A673 (cell line): ENCODE measurements around the gene GABARAPL2.

Source experiments
- EZH2 ChIP-seq: fragments of 200-600 bp; sonication (generic); IDR thresholded peaks from 2 replicates; pipeline ENCODE4 v1.6.1; 2017; ENCODE audit warnings: borderline replicate concordance, low read depth, mild to moderate bottlenecking, mixed read lengths, antibody characterized with exemption, low read length; ENCODE audit not compliant: poor library complexity, severe bottlenecking
- TF ChIP-seq, protein P1 (sequence below): fragments of 300-800, 200-600 bp; sonication (generic); conservative IDR thresholded peaks from 2 replicates; pipeline ENCODE4 v1.5.1; 2017; ENCODE audit warnings: low read depth, mild to moderate bottlenecking, antibody characterized with exemption, low read length, moderate library complexity, mixed read lengths

DNA sequence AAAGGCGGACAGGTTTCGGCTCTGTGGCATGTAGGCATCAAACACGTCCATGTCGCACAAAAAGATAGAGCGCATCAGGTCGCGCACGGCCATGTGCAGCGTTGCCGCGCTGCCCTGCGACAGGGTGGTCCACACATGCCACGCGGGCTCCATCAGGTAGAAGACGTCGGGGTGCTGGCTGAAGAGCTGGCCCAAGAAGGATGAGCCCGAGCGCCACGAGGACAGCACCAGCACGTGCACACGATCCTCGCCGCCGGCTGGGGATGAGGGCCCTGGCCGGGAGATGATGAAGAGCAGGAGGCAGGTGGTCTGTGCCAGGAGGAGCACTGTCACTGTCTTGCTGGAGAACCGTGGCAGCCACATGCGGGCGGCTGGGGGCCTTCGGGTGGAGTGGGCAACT, 36.2 kb upstream of the GABARAPL2 start:
- TF ChIP-seq, protein P1, sequence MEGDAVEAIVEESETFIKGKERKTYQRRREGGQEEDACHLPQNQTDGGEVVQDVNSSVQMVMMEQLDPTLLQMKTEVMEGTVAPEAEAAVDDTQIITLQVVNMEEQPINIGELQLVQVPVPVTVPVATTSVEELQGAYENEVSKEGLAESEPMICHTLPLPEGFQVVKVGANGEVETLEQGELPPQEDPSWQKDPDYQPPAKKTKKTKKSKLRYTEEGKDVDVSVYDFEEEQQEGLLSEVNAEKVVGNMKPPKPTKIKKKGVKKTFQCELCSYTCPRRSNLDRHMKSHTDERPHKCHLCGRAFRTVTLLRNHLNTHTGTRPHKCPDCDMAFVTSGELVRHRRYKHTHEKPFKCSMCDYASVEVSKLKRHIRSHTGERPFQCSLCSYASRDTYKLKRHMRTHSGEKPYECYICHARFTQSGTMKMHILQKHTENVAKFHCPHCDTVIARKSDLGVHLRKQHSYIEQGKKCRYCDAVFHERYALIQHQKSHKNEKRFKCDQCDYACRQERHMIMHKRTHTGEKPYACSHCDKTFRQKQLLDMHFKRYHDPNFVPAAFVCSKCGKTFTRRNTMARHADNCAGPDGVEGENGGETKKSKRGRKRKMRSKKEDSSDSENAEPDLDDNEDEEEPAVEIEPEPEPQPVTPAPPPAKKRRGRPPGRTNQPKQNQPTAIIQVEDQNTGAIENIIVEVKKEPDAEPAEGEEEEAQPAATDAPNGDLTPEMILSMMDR = no peak
- TF ChIP-seq EZH2 = no peak
